T-cell (primary cell): Measurements from ENCODE around the gene PNLDC1. TPM values are rescaled to one million over a fixed set of nuclear protein-coding genes. Genes with fewer than 3 reads are reported as not detected.
A peak's percentile ranks its signal among the peaks of the same experiment; 100 is the strongest.
"Not testable (repeated sequence)": the region's sequence is repeated elsewhere in the genome, so short reads cannot be mapped to it uniquely, and the experiment has no call there.

Experiments
- ATAC-seq, 4 experiments: fragments of 200-7000 bp in 3 of 4; fragments of 150-1000 bp in 1 of 4; cut with Tn5 transposase; replicated peaks in 1 of 4; 1 replicate in 3 of 4; 2 replicates in 1 of 4; pipeline ENCODE4 v1.10.0; 2021; ENCODE audit warnings: moderate library complexity in 3 of 4, mild to moderate bottlenecking in 2 of 4, moderate number of reproducible peaks in 1 of 4
- CTCF ChIA-PET, 2 donors: fragments of 300-600 bp; sonication (Branson Sonifier 250); formaldehyde crosslinking; loops; one replicate each; lab custom pipeline; 2022; ENCODE audit warnings: antibody characterized with exemption in 2 of 2; lab: Charles Lee
- POLR2A ChIA-PET, 2 donors: fragments of 300-600 bp; sonication (Branson Sonifier 250); formaldehyde crosslinking; loops; one replicate each; lab custom pipeline; 2022; ENCODE audit warnings: antibody characterized with exemption in 2 of 2; lab: Charles Lee
- DNase-seq, 35 experiments: peaks; one replicate each; pipeline versions ENCODE4 v3.0.0 to v3.0.0-alpha.2; 2013 to 2023
- H3K27ac ChIP-seq: one replicate; pipeline ENCODE4 v1.5.1; 2013; ENCODE audit warnings: low read length
- H3K27me3 ChIP-seq, 2 experiments: replicated peaks in 1 of 2; 1 replicate in 1 of 2; 2 replicates in 1 of 2; pipeline versions ENCODE4 v1.6.1 to v1.7.0; 2013; ENCODE audit warnings: low read length in 1 of 2, mixed read lengths in 1 of 2; ENCODE audit not compliant: control insufficient read depth in 2 of 2, insufficient read depth in 2 of 2; ENCODE audit errors: extremely low read depth in 1 of 2
- H3K36me3 ChIP-seq, 2 donors: 1 replicate in 1 of 2; 2 replicates in 1 of 2; pipeline versions ENCODE4 v1.6.1 to v1.7.0; 2013; ENCODE audit warnings: low read length in 1 of 2; ENCODE audit not compliant: control insufficient read depth in 2 of 2, insufficient read depth in 1 of 2; ENCODE audit errors: extremely low read depth in 1 of 2
- H3K4me1 ChIP-seq, 2 experiments: 1 replicate in 1 of 2; 2 replicates in 1 of 2; pipeline versions ENCODE4 v1.6.1 to v1.7.0; 2013; ENCODE audit warnings: low read length in 2 of 2, mixed read lengths in 1 of 2; ENCODE audit not compliant: insufficient read depth in 2 of 2, control insufficient read depth in 1 of 2; ENCODE audit errors: extremely low read depth in 1 of 2
- H3K4me3 ChIP-seq, 2 donors: 1 replicate in 1 of 2; 2 replicates in 1 of 2; pipeline versions ENCODE4 v1.5.1 to v1.7.0; 2013; ENCODE audit warnings: mild to moderate bottlenecking in 2 of 2, low read length in 1 of 2, moderate library complexity in 1 of 2; ENCODE audit not compliant: control insufficient read depth in 1 of 2; ENCODE audit errors: extremely low read depth in 1 of 2
- H3K9me3 ChIP-seq: 2 replicates; pipeline ENCODE4 v1.7.0; 2013
- H3K27ac Mint-ChIP-seq, 2 donors: one replicate each; pipeline ENCODE4 v1.8.0; 2020 to 2021; ENCODE audit warnings: mild to moderate bottlenecking in 2 of 2, mixed read lengths in 2 of 2
- H3K27me3 Mint-ChIP-seq, 2 donors: one replicate each; pipeline ENCODE4 v1.8.0; 2021 to 2022; ENCODE audit warnings: mixed read lengths in 2 of 2
- H3K36me3 Mint-ChIP-seq: one replicate; pipeline ENCODE4 v1.8.0; 2021; ENCODE audit warnings: mixed read lengths
- H3K4me1 Mint-ChIP-seq, 3 donors: one replicate each; pipeline ENCODE4 v1.8.0; 2020 to 2022; ENCODE audit warnings: mixed read lengths in 3 of 3, mild to moderate bottlenecking in 1 of 3
- H3K4me3 Mint-ChIP-seq, 3 donors: one replicate each; pipeline ENCODE4 v1.8.0; 2020 to 2022; ENCODE audit warnings: mild to moderate bottlenecking in 3 of 3, mixed read lengths in 3 of 3, moderate library complexity in 3 of 3
- H3K9me3 Mint-ChIP-seq, 3 donors: one replicate each; pipeline ENCODE4 v1.8.0; 2020 to 2022; ENCODE audit warnings: mixed read lengths in 3 of 3
- WGBS: methylation state at CpG from one replicate; pipeline ENCODE4 v1.1.5; 2013; ENCODE audit warnings: missing lambda C conversion rate; ENCODE audit not compliant: insufficient coverage; 5-methylcytosine and 5-hydroxymethylcytosine counted together
- total RNA-seq, 35 experiments: library from RNA in 6 of 35; stranded (reverse) in 6 of 35; fragments of 120-200 nt in 1 of 35; gene quantifications; one replicate each; pipeline versions ENCODE4 v1.2.1 to v1.2.4 and lab custom pipeline; 2013 to 2026

Gene PNLDC1
- total RNA-seq, 5 donors from 2014 or later (not counting 1 experiment from before 2014, with no cell fraction given) = 0.26 to 1.2 (median 0.46) TPM; not detected in 1

DNA sequence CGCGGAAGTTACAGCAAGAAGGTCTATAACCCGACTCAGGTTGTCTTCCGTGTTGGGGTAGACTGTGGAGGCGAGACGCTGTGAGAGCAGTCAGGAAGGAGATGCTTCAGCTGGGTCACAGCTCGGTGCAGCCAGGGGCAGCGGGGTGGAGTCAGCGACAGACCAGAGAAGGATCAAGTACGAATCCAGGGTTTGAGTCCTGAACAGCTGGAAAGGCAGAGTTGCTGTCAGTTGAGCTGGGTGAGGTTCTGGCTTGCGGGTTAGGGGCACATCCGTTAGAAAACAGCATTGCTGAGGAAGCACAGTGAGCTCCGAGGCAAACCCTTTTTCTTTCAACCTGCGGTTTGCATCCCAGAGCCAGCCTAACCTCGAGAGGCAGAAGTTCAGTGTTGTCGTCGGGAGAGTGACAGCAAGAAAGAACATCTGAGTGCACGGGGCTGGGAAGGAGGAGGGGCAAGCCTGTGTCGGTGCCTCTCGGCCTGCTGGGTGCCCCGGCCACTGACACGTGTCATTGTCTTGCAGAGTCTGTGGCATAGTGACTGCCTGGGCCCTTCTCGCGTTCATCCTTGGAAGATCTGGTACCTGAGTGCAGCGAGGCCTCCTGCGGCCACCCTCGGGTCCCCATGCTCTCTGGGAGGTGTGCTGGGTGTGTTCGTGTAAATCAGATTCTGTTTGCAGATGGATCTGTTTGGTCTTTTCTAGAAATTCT, 20.0 kb downstream of the PNLDC1 start:
- Mint-ChIP-seq H3K27me3 (no peaks in the 10 kb centered on the region), H3K36me3 (no peaks in the 10 kb centered on the region), H3K4me3 (peak overlapping the region; percentile 68 to 82 (median 79)), H3K27ac (peak overlapping the region; percentile 89 to 96), H3K4me1 (peaks cover 15 to 26% (median 20%) of the 10 kb centered on the region in 3 donors), H3K9me3 (no peaks in the 10 kb centered on the region)
- WGBS = 19% methylated on average over 21 of the region's 28 CpGs
- peak; percentile 71 to 89 (median 82) for ATAC-seq
- Histone ChIP-seq H3K4me1 (peaks cover 14 to 26% of the 10 kb centered on the region in 2 experiments), H3K27ac (peak overlapping the region; percentile 60), H3K4me3 (peak overlapping the region; percentile 23 to 56), H3K9me3 (no peaks in the 10 kb centered on the region), H3K27me3 (peaks cover 0 to 3% of the 10 kb centered on the region in 2 experiments), H3K36me3 (no peaks in the 10 kb centered on the region)
- CTCF ChIA-PET = interaction anchor here in 1 of 2 donors (0.6 kb wide), 1 partner anchor 1453 kb away, joined by 3 read pairs; no protein-coding TSS in a partner anchor
- POLR2A ChIA-PET = interaction anchor here in 1 of 2 donors (0.8 kb wide), 1 partner anchor 82 kb away, joined by 3 read pairs; no protein-coding TSS in a partner anchor
- peak in 34 of 35 experiments; percentile 10 to 66 (median 26) for DNase-seq

DNA sequence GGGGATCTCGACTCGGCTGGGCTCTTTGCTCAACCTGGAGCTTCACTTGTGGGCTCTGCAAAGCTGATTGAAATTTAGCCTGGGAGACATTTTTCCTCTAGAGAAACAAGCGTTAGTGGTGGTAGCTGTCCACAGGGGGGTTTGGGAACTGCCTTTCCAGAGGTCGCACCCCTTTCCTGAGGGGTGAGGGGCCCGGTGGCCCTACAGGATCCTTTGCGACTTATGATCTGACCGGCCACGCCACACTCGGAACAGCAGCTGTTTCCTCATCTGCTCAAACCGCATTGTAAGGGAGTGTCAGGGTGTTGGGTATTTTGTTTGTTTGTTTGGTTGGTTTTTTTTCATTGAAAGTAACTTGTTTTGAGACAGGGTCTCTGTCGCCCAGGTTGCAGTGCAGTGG, 21.0 kb downstream of the PNLDC1 start:
- Mint-ChIP-seq H3K36me3 (no peaks in the 10 kb centered on the region), H3K27ac (no peak overlapping the region), H3K27me3 (no peaks in the 10 kb centered on the region), H3K9me3 (no peaks in the 10 kb centered on the region), H3K4me3 (peak overlapping the region in 1 of 3 donors; percentile 79), H3K4me1 (peaks cover 15 to 26% (median 20%) of the 10 kb centered on the region in 3 donors)
- Histone ChIP-seq H3K27me3 (peaks cover 0 to 3% of the 10 kb centered on the region in 2 experiments), H3K4me3 (no peak overlapping the region), H3K9me3 (no peaks in the 10 kb centered on the region), H3K4me1 (peaks cover 14 to 26% of the 10 kb centered on the region in 2 experiments), H3K27ac (no peak overlapping the region), H3K36me3 (no peaks in the 10 kb centered on the region)
- ChIA-PET POLR2A (interaction anchor here in 1 of 2 donors (0.7 kb wide), 1 partner anchor 15 kb away, joined by 3 read pairs; no protein-coding TSS in a partner anchor), CTCF (no interaction called here)
- 80% methylated on average over 2 of the region's 11 CpGs for WGBS
- DNase-seq (no peak), ATAC-seq (no peak)

DNA sequence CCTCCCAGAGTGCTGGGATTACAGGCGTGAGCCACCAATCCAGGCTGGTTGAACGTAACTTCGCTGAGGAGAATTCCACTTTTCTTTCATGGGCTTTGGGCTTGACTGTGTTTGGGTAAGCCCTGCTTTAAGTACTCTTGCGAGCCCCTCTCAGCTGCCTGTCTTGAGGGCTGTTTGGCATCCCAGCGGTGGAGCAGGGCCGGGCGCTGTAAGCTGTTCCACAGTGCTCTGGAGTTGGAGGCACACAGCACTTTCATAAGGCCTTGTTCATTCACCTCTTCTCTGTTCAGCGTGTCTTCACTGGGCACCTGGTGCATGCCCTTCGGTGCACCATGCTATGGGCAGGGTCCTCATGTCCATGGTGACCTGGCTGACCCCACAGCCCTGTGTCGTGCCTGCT, 21.6 kb downstream of the PNLDC1 start:
- peak overlapping the region in 1 of 3 donors; percentile 79 for H3K4me3 Mint-ChIP-seq
- ChIA-PET CTCF (no interaction called here), POLR2A (no interaction called here)

DNA sequence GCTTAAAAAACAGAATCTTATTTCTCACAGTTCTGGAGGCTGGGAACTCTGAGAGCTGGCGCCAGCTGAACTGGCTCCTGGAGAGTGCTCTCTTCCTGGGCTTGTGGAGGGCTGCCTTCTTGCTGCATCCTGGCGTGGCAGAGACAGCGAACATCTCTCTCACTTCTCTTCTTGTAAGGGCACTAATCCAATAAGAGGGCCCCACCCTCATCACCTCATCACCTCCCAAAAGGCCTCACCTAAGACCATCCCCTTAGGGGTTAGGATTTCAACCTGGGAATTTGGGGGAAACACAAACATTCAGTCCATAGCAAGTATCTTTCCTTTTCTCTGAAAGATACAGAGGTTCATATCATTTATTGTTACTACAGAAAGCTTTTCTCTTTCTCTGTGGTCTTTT, 23.9 kb downstream of the PNLDC1 start:
- Histone ChIP-seq H3K36me3 (no peaks in the 10 kb centered on the region), H3K27me3 (peaks cover 0 to 3% of the 10 kb centered on the region in 2 experiments), H3K9me3 (no peaks in the 10 kb centered on the region), H3K27ac (no peak overlapping the region), H3K4me1 (peaks cover 14 to 23% of the 10 kb centered on the region in 2 experiments), H3K4me3 (no peak overlapping the region)
- Mint-ChIP-seq H3K4me1 (peaks cover 15 to 21% (median 20%) of the 10 kb centered on the region in 3 donors), H3K27ac (no peak overlapping the region), H3K27me3 (no peaks in the 10 kb centered on the region), H3K4me3 (no peak overlapping the region), H3K9me3 (no peaks in the 10 kb centered on the region), H3K36me3 (no peaks in the 10 kb centered on the region)
- POLR2A ChIA-PET = no interaction called here
- CTCF ChIA-PET = no interaction called here
- ATAC-seq (no peak), DNase-seq (no peak)
- 100% methylated on average over 1 of the region's 3 CpGs for WGBS

More for the DNA sequence above, 21.6 kb downstream of the PNLDC1 start:
- Histone ChIP-seq H3K4me1 (peaks cover 14 to 26% of the 10 kb centered on the region in 2 experiments), H3K27ac (no peak overlapping the region), H3K27me3 (peaks cover 0 to 3% of the 10 kb centered on the region in 2 experiments), H3K36me3 (no peaks in the 10 kb centered on the region), H3K9me3 (no peaks in the 10 kb centered on the region), H3K4me3 (no peak overlapping the region)
- ATAC-seq = no peak
- no peaks in the 10 kb centered on the region for H3K9me3 Mint-ChIP-seq
- no peak for DNase-seq
- H3K36me3 Mint-ChIP-seq = no peaks in the 10 kb centered on the region
- H3K27me3 Mint-ChIP-seq = no peaks in the 10 kb centered on the region
- WGBS = 97% methylated on average over 10 of the region's 10 CpGs
- H3K27ac Mint-ChIP-seq = no peak overlapping the region
- peaks cover 15 to 26% (median 20%) of the 10 kb centered on the region in 3 donors for H3K4me1 Mint-ChIP-seq

DNA sequence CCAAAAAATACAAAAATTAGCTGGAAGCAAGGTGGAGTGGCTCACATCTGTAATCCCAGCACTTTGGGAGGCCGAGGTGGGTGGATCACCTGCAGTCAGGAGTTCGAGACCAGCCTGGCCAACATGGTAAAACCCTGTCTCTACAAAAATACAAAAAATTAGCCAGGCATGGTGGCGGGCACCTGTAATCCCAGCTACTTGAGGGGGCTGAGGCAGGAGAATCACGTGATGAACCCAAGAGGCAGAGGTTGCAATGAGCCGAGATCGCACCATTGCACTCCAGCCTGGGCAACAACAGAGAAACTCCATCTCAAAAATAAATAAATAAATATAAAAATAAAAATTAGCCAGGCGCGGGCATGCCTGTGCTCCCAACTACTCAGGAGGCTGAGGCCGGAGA, 24.6 kb downstream of the PNLDC1 start:
- peaks cover 10 to 17% of the 10 kb centered on the region in 2 experiments for H3K4me1 ChIP-seq
- H3K27ac ChIP-seq, H3K9me3 Mint-ChIP-seq, H3K9me3 ChIP-seq, CTCF ChIA-PET, H3K27me3 ChIP-seq, DNase-seq, H3K36me3 Mint-ChIP-seq, ATAC-seq, H3K4me3 ChIP-seq, H3K4me3 Mint-ChIP-seq, POLR2A ChIA-PET, H3K27me3 Mint-ChIP-seq, H3K36me3 ChIP-seq, H3K27ac Mint-ChIP-seq: not testable (repeated sequence)
- WGBS = 84% methylated on average over 3 of the region's 9 CpGs
- peaks cover 13 to 19% (median 17%) of the 10 kb centered on the region in 3 donors for H3K4me1 Mint-ChIP-seq

DNA sequence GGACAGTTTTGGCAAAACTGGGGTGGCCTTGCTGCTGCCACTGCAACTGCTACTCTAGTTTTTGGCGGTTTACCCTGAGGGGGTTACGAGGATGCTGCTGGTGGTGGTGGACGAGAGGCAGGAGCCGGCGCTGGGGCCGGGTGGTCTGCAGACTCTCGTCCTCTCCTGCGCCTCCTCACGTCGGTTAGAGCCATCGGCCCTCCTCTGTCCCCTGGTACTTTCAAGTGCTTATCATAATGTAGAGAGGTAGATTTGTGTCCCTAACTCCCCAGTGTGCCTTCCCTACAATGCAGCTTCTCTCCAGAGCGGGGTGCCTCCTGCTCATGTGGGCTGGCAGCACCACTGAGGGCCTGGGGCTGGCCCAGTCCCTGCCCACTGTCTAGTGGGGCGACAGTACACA, 25.9 kb downstream of the PNLDC1 start:
- Histone ChIP-seq H3K27me3 (peaks cover 0 to 3% of the 10 kb centered on the region in 2 experiments), H3K27ac (no peak overlapping the region), H3K9me3 (no peaks in the 10 kb centered on the region), H3K4me1 (peaks cover 2 to 6% of the 10 kb centered on the region in 2 experiments), H3K36me3 (no peaks in the 10 kb centered on the region), H3K4me3 (no peak overlapping the region)
- CTCF ChIA-PET = interaction anchor here in 1 of 2 donors (0.6 kb wide), 1 partner anchor 15 kb away, joined by 6 read pairs; no protein-coding TSS in a partner anchor
- Mint-ChIP-seq H3K4me1 (peaks cover 4 to 9% (median 8%) of the 10 kb centered on the region in 3 donors), H3K27me3 (no peaks in the 10 kb centered on the region), H3K36me3 (no peaks in the 10 kb centered on the region), H3K4me3 (no peak overlapping the region), H3K27ac (no peak overlapping the region), H3K9me3 (no peaks in the 10 kb centered on the region)
- POLR2A ChIA-PET = no interaction called here
- ATAC-seq = no peak
- WGBS = 95% methylated on average over 6 of the region's 13 CpGs
- no peak for DNase-seq
